Mesendoderm (in vitro differentiated cells): ENCODE measurements around the gene ACAT2. TPM values are rescaled to one million over a fixed set of nuclear protein-coding genes. Genes with fewer than 3 reads are reported as not detected.

Experiments
- small RNA-seq: library from polyadenylated mRNA; stranded (forward); fragments of <200 nt; extraction: miRNeasy Mini kit (QIAGEN cat#:217004); gene quantifications from one replicate; pipeline ENCODE3, GENCODE V24; 2013; ENCODE audit not compliant: insufficient read depth

Gene ACAT2

Small RNA genes within 50 kb of the gene (small RNA-seq; reads per million reads assigned to genes)
- not detected for gene RNU4ATAC18P
- 8.6 reads per million, percentile 84 among the genes with 10 or more reads in this experiment for gene SNORA20
- not detected for gene SNORA29
